HCT116 (cell line): ENCODE measurements around the gene KRT33A. TPM values are rescaled to one million over a fixed set of nuclear protein-coding genes. Genes with fewer than 3 reads are reported as not detected.

Experiments
- ATAC-seq: fragments of 200-7000 bp; cut with Tn5 transposase; 2 replicates; pipeline ENCODE4 v1.9.1; 2020; ENCODE audit warnings: mild to moderate bottlenecking, moderate library complexity
- BruUV-seq: library from RNA; stranded (reverse); fragments of 400-500 nt; replicated peaks from 2 replicates; lab custom pipeline; 2021; lab: Mats Ljungman, UMichigan
- CTCF ChIA-PET: fragments of 300-600 bp; sonication (Branson Sonifier 250); formaldehyde crosslinking; loops from one replicate; lab custom pipeline; 2021; ENCODE audit warnings: antibody characterized with exemption; lab: Charles Lee
- POLR2A ChIA-PET: fragments of 300-600, 350-600 bp; sonication (Branson Sonifier 250); formaldehyde crosslinking; loops from one replicate; lab custom pipeline; 2021; ENCODE audit warnings: antibody characterized with exemption; lab: Charles Lee
- RAD21 ChIA-PET, 2 experiments: fragments of 300-600 bp; sonication (Branson Sonifier 250); formaldehyde crosslinking; loops; one replicate each; lab custom pipeline; 2023; ENCODE audit warnings: low total read pairs in 2 of 2; ENCODE audit not compliant: uncharacterized antibody in 2 of 2, unreplicated experiment in 2 of 2, low non-redundant PET in 1 of 2; lab: Charles Lee
- DNase-seq: peaks from one replicate; pipeline ENCODE4 v3.0.0-alpha.2; 2010; ENCODE audit warnings: low read depth, low spot score
- H2AFZ ChIP-seq: fragments of 200-600 bp; shearing (Covaris generic), sonication (generic); 2 replicates; pipeline ENCODE4 v1.6.1; 2017; ENCODE audit warnings: low read depth, mixed run types, mixed read lengths, antibody characterized with exemption, low read length; ENCODE audit not compliant: poor library complexity, severe bottlenecking
- H3K27ac ChIP-seq: 2 replicates; pipeline ENCODE4 v1.5.1; 2012; ENCODE audit warnings: low read depth, low read length
- H3K27me3 ChIP-seq: fragments of 200-600 bp; sonication (generic); 2 replicates; pipeline ENCODE4 v1.6.1; 2016; ENCODE audit warnings: mixed run types, low read length, mixed read lengths; ENCODE audit not compliant: insufficient read depth
- H3K36me3 ChIP-seq, 2 experiments: fragments of 200-500 bp in 1 of 2; fragments of 200-600 bp in 1 of 2; sonication (Bioruptor generic) in 1 of 2; sonication (generic) in 1 of 2; 2 replicates each; pipeline versions ENCODE4 v1.5.1 to v1.6.1; 2014 to 2016; ENCODE audit warnings: low read length in 2 of 2, inconsistent platforms in 1 of 2, mixed read lengths in 1 of 2, mixed run types in 1 of 2; ENCODE audit not compliant: insufficient read depth in 2 of 2, control insufficient read depth in 1 of 2
- H3K4me1 ChIP-seq, 2 experiments: fragments of 200-600 bp in 1 of 2; sonication (generic) in 1 of 2; 2 replicates each; pipeline versions ENCODE4 v1.5.1 to v1.6.1; 2012 to 2017; ENCODE audit warnings: low read length in 2 of 2, inconsistent platforms in 1 of 2, mild to moderate bottlenecking in 1 of 2, mixed read lengths in 1 of 2, mixed run types in 1 of 2, moderate library complexity in 1 of 2; ENCODE audit not compliant: insufficient read depth in 2 of 2, control insufficient read depth in 1 of 2
- H3K4me2 ChIP-seq: fragments of 200-600 bp; sonication (generic); 2 replicates; pipeline ENCODE4 v1.6.1; 2017; ENCODE audit warnings: mixed run types, low read length, mixed read lengths
- H3K4me3 ChIP-seq, 2 experiments: fragments of 200-600 bp in 1 of 2; sonication (generic) in 1 of 2; replicated peaks in 1 of 2; 2 replicates each; pipeline ENCODE4 v1.5.1; 2011 to 2016; ENCODE audit warnings: low read length in 2 of 2, control low read depth in 1 of 2, low read depth in 1 of 2, mild to moderate bottlenecking in 1 of 2, mixed read lengths in 1 of 2, mixed run types in 1 of 2
- H3K79me2 ChIP-seq: fragments of 200-600 bp; sonication (generic); 2 replicates; pipeline ENCODE4 v1.6.1; 2017; ENCODE audit warnings: mild to moderate bottlenecking, mixed run types, low read length, moderate library complexity, mixed read lengths; ENCODE audit not compliant: insufficient read depth
- H3K9ac ChIP-seq: fragments of 200-600 bp; sonication (generic); 2 replicates; pipeline ENCODE4 v1.6.1; 2016; ENCODE audit warnings: low read length, mixed read lengths
- H3K9me2 ChIP-seq: fragments of 200-600 bp; sonication (generic), shearing (Covaris generic); 2 replicates; pipeline ENCODE4 v1.6.1; 2017; ENCODE audit warnings: mixed run types, mild to moderate bottlenecking, moderate library complexity; ENCODE audit not compliant: insufficient read depth
- H3K9me3 ChIP-seq, 2 experiments: fragments of 200-500 bp in 1 of 2; fragments of 200-600 bp in 1 of 2; sonication (Bioruptor generic) in 1 of 2; sonication (generic) in 1 of 2; 2 replicates each; pipeline ENCODE4 v1.6.1; 2014 to 2017; ENCODE audit warnings: low read length in 2 of 2, mixed read lengths in 2 of 2, inconsistent platforms in 1 of 2, low read depth in 1 of 2, mild to moderate bottlenecking in 1 of 2, mixed run types in 1 of 2, moderate library complexity in 1 of 2; ENCODE audit not compliant: control insufficient read depth in 1 of 2, insufficient read depth in 1 of 2
- H4K20me1 ChIP-seq: fragments of 200-600 bp; sonication (generic), shearing (Covaris generic); 2 replicates; pipeline ENCODE4 v1.6.1; 2017; ENCODE audit warnings: mixed run types, mild to moderate bottlenecking, moderate library complexity; ENCODE audit not compliant: insufficient read depth
- CEBPB ChIP-seq: IDR thresholded peaks from 2 replicates; pipeline ENCODE4 v1.6.1; 2012; ENCODE audit warnings: low read depth
- EZH2 ChIP-seq: fragments of 200-600 bp; sonication (generic); IDR thresholded peaks from 2 replicates; pipeline ENCODE4 v1.6.1; 2017; ENCODE audit warnings: antibody characterized with exemption, mixed run types
- EZH2phosphoT487 ChIP-seq: fragments of 200-600 bp; IDR thresholded peaks from 2 replicates; pipeline ENCODE4 v1.6.1; 2018; ENCODE audit warnings: antibody characterized with exemption, borderline replicate concordance
- POLR2A ChIP-seq: IDR thresholded peaks from 2 replicates; pipeline ENCODE4 v1.7.0; 2011; ENCODE audit warnings: borderline replicate concordance; ENCODE audit not compliant: insufficient read depth, insufficient read length; ENCODE audit errors: extremely low read depth
- POLR2AphosphoS5 ChIP-seq: IDR thresholded peaks from 2 replicates; pipeline ENCODE4 v1.6.1; 2011; ENCODE audit warnings: mild to moderate bottlenecking, low read depth, low read length, moderate library complexity
- SIN3A ChIP-seq: IDR thresholded peaks from 2 replicates; pipeline ENCODE4 v1.6.1; 2012; ENCODE audit warnings: low read depth
- SRF ChIP-seq: IDR thresholded peaks from 2 replicates; pipeline ENCODE4 v1.6.1; 2012; ENCODE audit warnings: low read depth
- TCF7L2 ChIP-seq: IDR thresholded peaks from 2 replicates; pipeline ENCODE4 v1.7.0; 2011; ENCODE audit warnings: borderline replicate concordance, inconsistent platforms; ENCODE audit not compliant: insufficient read depth, insufficient read length; ENCODE audit errors: extremely low read depth
- intact Hi-C: fragments of 100-400 bp; cut with micrococcal nuclease; formaldehyde crosslinking; loops from 2 replicates; pipeline ENCODE4 v1.10.0; 2022
- total RNA-seq: library from RNA; stranded (reverse); gene quantifications from one replicate; pipeline ENCODE4 v1.2.1, GENCODE V29; 2021; ENCODE audit not compliant: unreplicated experiment
- TF ChIP-seq, protein P1 (sequence below), 3 experiments: fragments of 200-600 bp in 1 of 3; sonication (generic) in 1 of 3; IDR thresholded peaks in 2 of 3; conservative IDR thresholded peaks in 1 of 3; 2 replicates each; pipeline ENCODE4 v1.5.1; 2012 to 2017; ENCODE audit warnings: low read depth in 2 of 3, low read length in 2 of 3, antibody characterized with exemption in 1 of 3, borderline replicate concordance in 1 of 3, control low read depth in 1 of 3, mild to moderate bottlenecking in 1 of 3, mixed read lengths in 1 of 3, mixed run types in 1 of 3, moderate library complexity in 1 of 3; ENCODE audit not compliant: insufficient read depth in 1 of 3
- TF ChIP-seq, protein P2 (sequence below): IDR thresholded peaks from 2 replicates; pipeline ENCODE4 v1.6.1; 2012; ENCODE audit warnings: low read depth
- TF ChIP-seq, protein P3 (sequence below): IDR thresholded peaks from 2 replicates; pipeline ENCODE4 v1.6.1; 2012
- TF ChIP-seq, protein P4 (sequence below): IDR thresholded peaks from 2 replicates; pipeline ENCODE4 v1.6.1; 2011; ENCODE audit warnings: mild to moderate bottlenecking, low read length, moderate library complexity; ENCODE audit not compliant: insufficient replicate concordance; ENCODE audit errors: extremely low read depth

The KRT33A gene
- total RNA-seq, 1 experiment from 2014 or later: not detected

DNA sequence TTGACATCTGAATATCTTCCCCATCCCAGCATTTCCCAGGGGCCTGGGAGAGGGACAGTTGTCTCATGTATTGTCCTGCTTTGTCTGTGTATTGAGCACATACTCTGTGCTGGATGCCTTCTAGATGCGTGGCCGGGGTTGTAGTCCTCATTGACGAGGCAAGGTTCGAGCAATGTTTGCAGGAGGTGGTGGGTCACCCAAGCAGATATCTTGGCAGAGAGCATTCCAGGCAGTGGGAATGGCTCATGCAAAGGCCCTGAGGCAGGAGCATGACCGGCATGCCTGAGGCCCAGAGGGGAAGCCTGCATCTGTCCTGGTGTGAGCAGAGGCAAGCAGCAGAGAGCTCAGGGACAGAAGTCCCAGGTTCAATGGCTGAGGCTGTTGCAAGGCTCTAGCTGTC is 17.5 kb downstream of the KRT33A start:
- H3K27ac ChIP-seq: no peak overlapping the region
- ATAC-seq (no peak), DNase-seq (no peak)
- no peaks in the 10 kb centered on the region for H4K20me1 ChIP-seq
- ChIA-PET RAD21 (no interaction called here), CTCF (no interaction called here), POLR2A (no interaction called here)
- no peak overlapping the region for H3K4me2 ChIP-seq
- H3K4me1 ChIP-seq: peaks cover 3 to 27% of the 10 kb centered on the region in 2 experiments; a peak in 3 of 4 replicates
- H3K9me3 ChIP-seq: peaks cover 0 to 4% of the 10 kb centered on the region in 2 experiments; a peak in 1 of 4 replicates
- H3K4me3 ChIP-seq: no peak overlapping the region
- H3K9ac ChIP-seq: no peak overlapping the region
- BruUV-seq: no TSS peak
- intact Hi-C loops: no loop called here
- H3K9me2 ChIP-seq: no peaks in the 10 kb centered on the region
- no peaks in the 10 kb centered on the region for H3K36me3 ChIP-seq
- no peaks in the 10 kb centered on the region for H3K27me3 ChIP-seq
- no peak overlapping the region for H2AFZ ChIP-seq
- no peaks in the 10 kb centered on the region for H3K79me2 ChIP-seq
- TF ChIP-seq POLR2A: no peak
- TF ChIP-seq, protein P1, sequence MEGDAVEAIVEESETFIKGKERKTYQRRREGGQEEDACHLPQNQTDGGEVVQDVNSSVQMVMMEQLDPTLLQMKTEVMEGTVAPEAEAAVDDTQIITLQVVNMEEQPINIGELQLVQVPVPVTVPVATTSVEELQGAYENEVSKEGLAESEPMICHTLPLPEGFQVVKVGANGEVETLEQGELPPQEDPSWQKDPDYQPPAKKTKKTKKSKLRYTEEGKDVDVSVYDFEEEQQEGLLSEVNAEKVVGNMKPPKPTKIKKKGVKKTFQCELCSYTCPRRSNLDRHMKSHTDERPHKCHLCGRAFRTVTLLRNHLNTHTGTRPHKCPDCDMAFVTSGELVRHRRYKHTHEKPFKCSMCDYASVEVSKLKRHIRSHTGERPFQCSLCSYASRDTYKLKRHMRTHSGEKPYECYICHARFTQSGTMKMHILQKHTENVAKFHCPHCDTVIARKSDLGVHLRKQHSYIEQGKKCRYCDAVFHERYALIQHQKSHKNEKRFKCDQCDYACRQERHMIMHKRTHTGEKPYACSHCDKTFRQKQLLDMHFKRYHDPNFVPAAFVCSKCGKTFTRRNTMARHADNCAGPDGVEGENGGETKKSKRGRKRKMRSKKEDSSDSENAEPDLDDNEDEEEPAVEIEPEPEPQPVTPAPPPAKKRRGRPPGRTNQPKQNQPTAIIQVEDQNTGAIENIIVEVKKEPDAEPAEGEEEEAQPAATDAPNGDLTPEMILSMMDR (IDR thresholded peaks at IDR 0.05 in 2 of 3, conservative IDR thresholded peaks at IDR 0.05 in 1 of 3; ENCODE audit: borderline replicate concordance in 1 of 3, insufficient read depth in 1 of 3, low read depth in 2 of 3, low read length in 2 of 3): no peak
- TF ChIP-seq TCF7L2: no peak
- TF ChIP-seq SIN3A: no peak
- TF ChIP-seq EZH2: no peak
- TF ChIP-seq, protein P2, sequence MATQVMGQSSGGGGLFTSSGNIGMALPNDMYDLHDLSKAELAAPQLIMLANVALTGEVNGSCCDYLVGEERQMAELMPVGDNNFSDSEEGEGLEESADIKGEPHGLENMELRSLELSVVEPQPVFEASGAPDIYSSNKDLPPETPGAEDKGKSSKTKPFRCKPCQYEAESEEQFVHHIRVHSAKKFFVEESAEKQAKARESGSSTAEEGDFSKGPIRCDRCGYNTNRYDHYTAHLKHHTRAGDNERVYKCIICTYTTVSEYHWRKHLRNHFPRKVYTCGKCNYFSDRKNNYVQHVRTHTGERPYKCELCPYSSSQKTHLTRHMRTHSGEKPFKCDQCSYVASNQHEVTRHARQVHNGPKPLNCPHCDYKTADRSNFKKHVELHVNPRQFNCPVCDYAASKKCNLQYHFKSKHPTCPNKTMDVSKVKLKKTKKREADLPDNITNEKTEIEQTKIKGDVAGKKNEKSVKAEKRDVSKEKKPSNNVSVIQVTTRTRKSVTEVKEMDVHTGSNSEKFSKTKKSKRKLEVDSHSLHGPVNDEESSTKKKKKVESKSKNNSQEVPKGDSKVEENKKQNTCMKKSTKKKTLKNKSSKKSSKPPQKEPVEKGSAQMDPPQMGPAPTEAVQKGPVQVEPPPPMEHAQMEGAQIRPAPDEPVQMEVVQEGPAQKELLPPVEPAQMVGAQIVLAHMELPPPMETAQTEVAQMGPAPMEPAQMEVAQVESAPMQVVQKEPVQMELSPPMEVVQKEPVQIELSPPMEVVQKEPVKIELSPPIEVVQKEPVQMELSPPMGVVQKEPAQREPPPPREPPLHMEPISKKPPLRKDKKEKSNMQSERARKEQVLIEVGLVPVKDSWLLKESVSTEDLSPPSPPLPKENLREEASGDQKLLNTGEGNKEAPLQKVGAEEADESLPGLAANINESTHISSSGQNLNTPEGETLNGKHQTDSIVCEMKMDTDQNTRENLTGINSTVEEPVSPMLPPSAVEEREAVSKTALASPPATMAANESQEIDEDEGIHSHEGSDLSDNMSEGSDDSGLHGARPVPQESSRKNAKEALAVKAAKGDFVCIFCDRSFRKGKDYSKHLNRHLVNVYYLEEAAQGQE: no peak
- TF ChIP-seq POLR2AphosphoS5: no peak
- TF ChIP-seq CEBPB: no peak
- no peak for TF ChIP-seq SRF
- TF ChIP-seq, protein P3, sequence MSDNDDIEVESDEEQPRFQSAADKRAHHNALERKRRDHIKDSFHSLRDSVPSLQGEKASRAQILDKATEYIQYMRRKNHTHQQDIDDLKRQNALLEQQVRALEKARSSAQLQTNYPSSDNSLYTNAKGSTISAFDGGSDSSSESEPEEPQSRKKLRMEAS: no peak
- TF ChIP-seq, protein P4, sequence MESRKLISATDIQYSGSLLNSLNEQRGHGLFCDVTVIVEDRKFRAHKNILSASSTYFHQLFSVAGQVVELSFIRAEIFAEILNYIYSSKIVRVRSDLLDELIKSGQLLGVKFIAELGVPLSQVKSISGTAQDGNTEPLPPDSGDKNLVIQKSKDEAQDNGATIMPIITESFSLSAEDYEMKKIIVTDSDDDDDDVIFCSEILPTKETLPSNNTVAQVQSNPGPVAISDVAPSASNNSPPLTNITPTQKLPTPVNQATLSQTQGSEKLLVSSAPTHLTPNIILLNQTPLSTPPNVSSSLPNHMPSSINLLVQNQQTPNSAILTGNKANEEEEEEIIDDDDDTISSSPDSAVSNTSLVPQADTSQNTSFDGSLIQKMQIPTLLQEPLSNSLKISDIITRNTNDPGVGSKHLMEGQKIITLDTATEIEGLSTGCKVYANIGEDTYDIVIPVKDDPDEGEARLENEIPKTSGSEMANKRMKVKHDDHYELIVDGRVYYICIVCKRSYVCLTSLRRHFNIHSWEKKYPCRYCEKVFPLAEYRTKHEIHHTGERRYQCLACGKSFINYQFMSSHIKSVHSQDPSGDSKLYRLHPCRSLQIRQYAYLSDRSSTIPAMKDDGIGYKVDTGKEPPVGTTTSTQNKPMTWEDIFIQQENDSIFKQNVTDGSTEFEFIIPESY: no peak
- no peak for TF ChIP-seq EZH2phosphoT487
